Measurements from ENCODE around the gene SPINK6. TPM values are rescaled to one million over a fixed set of nuclear protein-coding genes. Genes with fewer than 3 reads are reported as not detected.

Gene SPINK6
- polyA plus RNA-seq, 4 donors: not detected

- DNase-seq (ENCODE audit: low read depth in 4 of 4, low spot score in 3 of 4): no peak
Observed at GRCh38 chr5:148221508-148221907, 18.7 kb downstream of the SPINK6 start.

- DNase-seq (ENCODE audit: low read depth in 4 of 4, low spot score in 3 of 4): no peak
Observed at GRCh38 chr5:148224117-148224742, 21.4 kb downstream of the SPINK6 start.

- no peak for DNase-seq (ENCODE audit: low read depth in 4 of 4, low spot score in 3 of 4)
Observed at GRCh38 chr5:148228392-148228984, 25.6 kb downstream of the SPINK6 start.

- DNase-seq (ENCODE audit: low read depth in 4 of 4, low spot score in 3 of 4): no peak
Observed at GRCh38 chr5:148229840-148230239, 27.0 kb downstream of the SPINK6 start.

GRCh38 chr5:148230240-148230639, 27.4 kb downstream of the SPINK6 start:
- no peak for DNase-seq (ENCODE audit: low read depth in 4 of 4, low spot score in 3 of 4)

GRCh38 chr5:148237785-148238417, 35.1 kb downstream of the SPINK6 start:
- DNase-seq (ENCODE audit: low read depth in 4 of 4, low spot score in 3 of 4): no peak

- no peak for DNase-seq (ENCODE audit: low read depth in 4 of 4, low spot score in 3 of 4)
Observed at GRCh38 chr5:148238418-148238794, 35.6 kb downstream of the SPINK6 start, which contains the start of gene MARCOL. MARCOL (plus strand) TSS chr5:148238525; CDS start chr5:148238598, 73 bp downstream.

- DNase-seq (ENCODE audit: low read depth in 4 of 4, low spot score in 3 of 4): no peak
Observed at GRCh38 chr5:148248894-148249293, 46.1 kb downstream of the SPINK6 start.

GRCh38 chr5:148255456-148255855, 52.6 kb downstream of the SPINK6 start:
- DNase-seq (ENCODE audit: low read depth in 4 of 4, low spot score in 3 of 4): no peak

- no peak for DNase-seq (ENCODE audit: low read depth in 4 of 4, low spot score in 3 of 4)
Observed at GRCh38 chr5:148259288-148259687, 56.4 kb downstream of the SPINK6 start.

- DNase-seq (ENCODE audit: low read depth in 4 of 4, low spot score in 3 of 4): no peak
Observed at GRCh38 chr5:148261221-148261620, 58.4 kb downstream of the SPINK6 start.

Other genes with a start within 250 kb of the SPINK6 start
- gene SPINK5, start 139.1 kb upstream of the SPINK6 start, polyA plus RNA-seq (ENCODE audit: insufficient read length in 4 of 4): under 1 TPM; 0.21 to 0.49 (median 0.32) TPM
- gene SPINK14, start 34.5 kb upstream of the SPINK6 start, polyA plus RNA-seq (ENCODE audit: insufficient read length in 4 of 4): not detected
- not detected for gene MARCOL, start 35.5 kb downstream of the SPINK6 start, polyA plus RNA-seq (ENCODE audit: insufficient read length in 4 of 4)
- gene SPINK13, start 65.8 kb downstream of the SPINK6 start, polyA plus RNA-seq (ENCODE audit: insufficient read length in 4 of 4): under 1 TPM; 0.23 to 0.78 (median 0.40) TPM
- 1 to 10 TPM in 1 of 4 donors, under 1 TPM in 1, not detected in 2; 0.19 to 1.1 TPM for gene SPINK7, start 109.4 kb downstream of the SPINK6 start, polyA plus RNA-seq (ENCODE audit: insufficient read length in 4 of 4)
- under 1 TPM in 3 of 4 donors, not detected in 1; 0.27 to 0.53 (median 0.30) TPM for gene SPINK9, start 132.5 kb downstream of the SPINK6 start, polyA plus RNA-seq (ENCODE audit: insufficient read length in 4 of 4)
- gene FBXO38, start 180.9 kb downstream of the SPINK6 start, polyA plus RNA-seq (ENCODE audit: insufficient read length in 4 of 4): 10 to 100 TPM; 36.5 to 51.8 (median 46.8) TPM